ENCODE measurements around the gene EVC2. TPM values are rescaled to one million over a fixed set of nuclear protein-coding genes. Genes with fewer than 3 reads are reported as not detected.

Gene EVC2
- total and polyA plus RNA-seq, 2 donors (not counting 1 experiment from before 2014, with no cell fraction given), result 1.4 to 16.5 TPM

DNA sequence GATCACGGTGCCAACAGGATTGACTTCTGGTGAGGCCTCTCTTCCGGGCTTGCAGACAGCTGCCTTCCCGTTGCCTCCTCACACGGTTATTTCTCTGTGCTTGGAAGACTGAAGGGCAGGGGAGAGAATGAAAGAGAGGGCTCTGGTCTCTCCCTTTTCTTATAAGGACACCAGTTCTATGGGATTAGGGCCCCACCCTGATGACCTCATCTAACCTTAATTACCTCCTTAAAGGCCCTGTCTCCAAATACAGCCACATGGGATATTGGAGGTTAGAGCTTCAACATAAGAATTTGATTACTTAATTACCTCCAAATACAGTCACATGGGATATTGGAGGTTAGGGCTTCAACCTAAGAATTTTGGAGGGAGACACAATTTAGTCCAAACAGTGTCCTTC lies 49.2 kb upstream of the EVC2 start:
- Histone ChIP-seq H3K79me2 (ENCODE audit: control insufficient read depth, insufficient read depth, low read length) (no peaks in the 10 kb centered on the region), H4K20me1 (ENCODE audit: control insufficient read depth, extremely low read depth, insufficient read depth, low read length) (no peaks in the 10 kb centered on the region), H3K9me3 (ENCODE audit: control insufficient read depth, insufficient read depth, low read depth, low read length) (no peaks in the 10 kb centered on the region), H3K36me3 (ENCODE audit: control insufficient read depth, insufficient read depth, low read length) (peaks cover 24% of the 10 kb centered on the region), H3K27ac (ENCODE audit: insufficient read depth, low read length) (no peak overlapping the region), H3K9ac (ENCODE audit: insufficient read depth, low read length) (no peak overlapping the region), H3K4me1 (ENCODE audit: control insufficient read depth, extremely low read depth, insufficient read depth, low read length) (peaks cover 10% of the 10 kb centered on the region), H3K27me3 (ENCODE audit: control insufficient read depth, insufficient read depth, low read length) (no peaks in the 10 kb centered on the region), H3K4me3 (replicated peaks in 1 of 4; ENCODE audit: control extremely low read depth in 1 of 4, insufficient read depth in 1 of 4, low read depth in 3 of 4, low read length in 4 of 4) (no peak overlapping the region), H2AFZ (ENCODE audit: low read length) (no peak overlapping the region), H3K4me2 (ENCODE audit: extremely low read depth, insufficient read depth, low read length) (no peak overlapping the region)
- no peak for DNase-seq (ENCODE audit: low read depth in 2 of 2)
- TF ChIP-seq, protein P1, sequence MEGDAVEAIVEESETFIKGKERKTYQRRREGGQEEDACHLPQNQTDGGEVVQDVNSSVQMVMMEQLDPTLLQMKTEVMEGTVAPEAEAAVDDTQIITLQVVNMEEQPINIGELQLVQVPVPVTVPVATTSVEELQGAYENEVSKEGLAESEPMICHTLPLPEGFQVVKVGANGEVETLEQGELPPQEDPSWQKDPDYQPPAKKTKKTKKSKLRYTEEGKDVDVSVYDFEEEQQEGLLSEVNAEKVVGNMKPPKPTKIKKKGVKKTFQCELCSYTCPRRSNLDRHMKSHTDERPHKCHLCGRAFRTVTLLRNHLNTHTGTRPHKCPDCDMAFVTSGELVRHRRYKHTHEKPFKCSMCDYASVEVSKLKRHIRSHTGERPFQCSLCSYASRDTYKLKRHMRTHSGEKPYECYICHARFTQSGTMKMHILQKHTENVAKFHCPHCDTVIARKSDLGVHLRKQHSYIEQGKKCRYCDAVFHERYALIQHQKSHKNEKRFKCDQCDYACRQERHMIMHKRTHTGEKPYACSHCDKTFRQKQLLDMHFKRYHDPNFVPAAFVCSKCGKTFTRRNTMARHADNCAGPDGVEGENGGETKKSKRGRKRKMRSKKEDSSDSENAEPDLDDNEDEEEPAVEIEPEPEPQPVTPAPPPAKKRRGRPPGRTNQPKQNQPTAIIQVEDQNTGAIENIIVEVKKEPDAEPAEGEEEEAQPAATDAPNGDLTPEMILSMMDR (conservative IDR thresholded peaks at IDR 0.05 in 1 of 2, IDR thresholded peaks at IDR 0.05 in 1 of 2; ENCODE audit: low read depth in 1 of 2, low read length in 2 of 2), result no peak
- TF ChIP-seq EZH2 (IDR thresholded peaks at IDR 0.05; ENCODE audit: low read length, missing control alignments), result no peak

DNA sequence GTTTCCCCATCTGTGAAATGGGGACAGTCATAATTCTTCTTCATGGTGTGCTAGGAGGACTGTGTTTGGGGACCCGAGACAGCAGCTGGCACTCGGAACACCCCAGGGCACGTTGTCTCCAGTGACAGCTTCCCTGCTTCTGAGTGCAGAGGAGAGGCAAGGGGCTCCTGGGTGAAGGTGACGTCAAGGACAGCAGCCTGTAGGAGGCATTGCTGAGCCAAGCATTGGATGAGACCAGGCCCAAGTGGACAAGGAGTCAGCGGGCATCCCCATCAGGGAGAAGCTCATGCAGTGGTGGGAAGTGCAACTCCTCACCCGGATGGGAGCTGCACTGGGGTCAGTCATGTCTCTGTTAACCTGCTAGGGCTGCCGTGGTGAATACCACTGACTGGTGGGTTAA lies 48.7 kb upstream of the EVC2 start:
- H3K4me2 ChIP-seq (ENCODE audit: extremely low read depth, insufficient read depth, low read length), result no peak overlapping the region
- H3K27me3 ChIP-seq (ENCODE audit: control insufficient read depth, insufficient read depth, low read length), result no peaks in the 10 kb centered on the region
- no peak for TF ChIP-seq EZH2 (IDR thresholded peaks at IDR 0.05; ENCODE audit: low read length, missing control alignments)
- TF ChIP-seq, protein P1 (conservative IDR thresholded peaks at IDR 0.05 in 1 of 2, IDR thresholded peaks at IDR 0.05 in 1 of 2; ENCODE audit: low read depth in 1 of 2, low read length in 2 of 2), result no peak
- no peaks in the 10 kb centered on the region for H3K9me3 ChIP-seq (ENCODE audit: control insufficient read depth, insufficient read depth, low read depth, low read length)
- H2AFZ ChIP-seq (ENCODE audit: low read length), result no peak overlapping the region
- peaks cover 10% of the 10 kb centered on the region for H3K4me1 ChIP-seq (ENCODE audit: control insufficient read depth, extremely low read depth, insufficient read depth, low read length)
- no peak overlapping the region for H3K27ac ChIP-seq (ENCODE audit: insufficient read depth, low read length)
- no peaks in the 10 kb centered on the region for H3K79me2 ChIP-seq (ENCODE audit: control insufficient read depth, insufficient read depth, low read length)
- no peak overlapping the region for H3K4me3 ChIP-seq (replicated peaks in 1 of 4; ENCODE audit: control extremely low read depth in 1 of 4, insufficient read depth in 1 of 4, low read depth in 3 of 4, low read length in 4 of 4)
- H3K9ac ChIP-seq (ENCODE audit: insufficient read depth, low read length), result no peak overlapping the region
- DNase-seq (ENCODE audit: low read depth in 2 of 2), result no peak
- peaks cover 24% of the 10 kb centered on the region for H3K36me3 ChIP-seq (ENCODE audit: control insufficient read depth, insufficient read depth, low read length)
- H4K20me1 ChIP-seq (ENCODE audit: control insufficient read depth, extremely low read depth, insufficient read depth, low read length), result no peaks in the 10 kb centered on the region

DNA sequence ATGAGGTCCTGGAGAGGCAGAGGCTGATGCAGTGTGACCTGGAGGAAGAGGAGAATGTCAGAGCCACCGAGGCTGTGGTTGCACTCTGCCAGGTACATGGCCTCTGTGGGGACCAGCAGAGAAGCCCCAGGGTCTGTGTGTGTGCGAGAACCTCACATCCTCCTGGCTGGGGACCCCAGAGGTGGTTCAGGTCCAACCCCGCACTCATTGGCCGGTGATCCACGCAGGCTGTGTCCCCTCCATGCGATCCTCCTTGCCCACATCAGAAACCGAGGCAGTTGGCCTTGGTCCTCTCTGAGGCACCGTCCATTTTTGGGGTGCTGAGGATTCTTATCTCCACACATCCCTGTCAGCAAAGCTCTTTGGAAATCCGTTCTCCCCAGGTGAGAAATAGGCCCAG lies 47.9 kb upstream of the EVC2 start:
- Histone ChIP-seq H3K36me3 (ENCODE audit: control insufficient read depth, insufficient read depth, low read length) (peaks cover 24% of the 10 kb centered on the region), H3K27me3 (ENCODE audit: control insufficient read depth, insufficient read depth, low read length) (no peaks in the 10 kb centered on the region), H4K20me1 (ENCODE audit: control insufficient read depth, extremely low read depth, insufficient read depth, low read length) (no peaks in the 10 kb centered on the region), H2AFZ (ENCODE audit: low read length) (no peak overlapping the region), H3K4me2 (ENCODE audit: extremely low read depth, insufficient read depth, low read length) (no peak overlapping the region), H3K4me1 (ENCODE audit: control insufficient read depth, extremely low read depth, insufficient read depth, low read length) (peaks cover 10% of the 10 kb centered on the region), H3K4me3 (replicated peaks in 1 of 4; ENCODE audit: control extremely low read depth in 1 of 4, insufficient read depth in 1 of 4, low read depth in 3 of 4, low read length in 4 of 4) (no peak overlapping the region), H3K79me2 (ENCODE audit: control insufficient read depth, insufficient read depth, low read length) (no peaks in the 10 kb centered on the region), H3K9ac (ENCODE audit: insufficient read depth, low read length) (no peak overlapping the region), H3K9me3 (ENCODE audit: control insufficient read depth, insufficient read depth, low read depth, low read length) (no peaks in the 10 kb centered on the region), H3K27ac (ENCODE audit: insufficient read depth, low read length) (no peak overlapping the region)
- TF ChIP-seq EZH2 (IDR thresholded peaks at IDR 0.05; ENCODE audit: low read length, missing control alignments), result no peak
- TF ChIP-seq, protein P1 (conservative IDR thresholded peaks at IDR 0.05 in 1 of 2, IDR thresholded peaks at IDR 0.05 in 1 of 2; ENCODE audit: low read depth in 1 of 2, low read length in 2 of 2), result no peak
- no peak for DNase-seq (ENCODE audit: low read depth in 2 of 2)
